NCI-H2081 treated with DMSO at 0.1 percent for 48 hours (cell line): ENCODE results near the gene OR8D2.

Experiments used
- DNase-seq: peaks from one replicate; lab custom pipeline; 2025; lab: John Stamatoyannopoulos, UW

OR8D2 gene

DNA sequence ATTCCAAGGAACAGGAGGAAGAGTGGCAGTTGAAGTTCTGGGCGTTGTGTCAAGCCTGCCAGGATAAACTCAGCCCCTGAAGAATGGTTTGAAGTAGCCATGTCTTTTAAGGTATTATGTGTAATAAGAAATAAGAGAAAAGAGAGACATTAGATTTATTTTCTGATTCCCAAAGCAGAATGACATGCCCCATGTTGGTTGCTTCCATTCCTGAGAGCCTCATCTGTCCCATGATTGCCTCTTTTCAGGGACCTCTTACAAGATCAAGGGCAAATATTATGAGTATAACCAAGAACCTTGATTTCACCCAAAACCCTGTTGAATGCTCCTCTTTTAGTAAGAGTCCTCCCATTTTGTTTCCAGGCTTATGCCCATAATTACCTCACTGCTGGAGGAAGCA, at the start of gene OR8D2:
Gene OR8D2, minus strand, starts transcription at position 101 of the 400 bp plus-strand sequence. Its CDS starts 0 bp downstream, at position 101.
- no peak for DNase-seq

DNA sequence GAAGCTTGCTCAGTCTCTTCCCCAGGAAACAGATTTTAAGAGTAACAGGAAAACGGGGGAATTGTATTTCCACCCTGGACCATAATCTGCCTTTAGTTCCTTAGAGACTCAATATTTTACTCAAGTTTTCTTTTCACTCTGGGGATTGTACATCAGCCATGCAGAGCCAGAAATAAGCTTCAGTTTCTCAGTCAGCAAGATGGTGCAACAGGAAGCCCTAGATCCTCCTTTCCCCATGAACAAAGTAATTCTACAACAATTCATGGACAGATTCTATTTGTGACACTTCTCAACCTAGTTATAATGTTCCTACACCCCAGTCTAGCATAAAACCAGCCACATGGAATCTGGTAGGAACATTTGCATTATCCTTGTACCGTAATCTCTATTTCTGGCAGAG, 39.6 kb upstream of the OR8D2 start:
- no peak for DNase-seq

DNA sequence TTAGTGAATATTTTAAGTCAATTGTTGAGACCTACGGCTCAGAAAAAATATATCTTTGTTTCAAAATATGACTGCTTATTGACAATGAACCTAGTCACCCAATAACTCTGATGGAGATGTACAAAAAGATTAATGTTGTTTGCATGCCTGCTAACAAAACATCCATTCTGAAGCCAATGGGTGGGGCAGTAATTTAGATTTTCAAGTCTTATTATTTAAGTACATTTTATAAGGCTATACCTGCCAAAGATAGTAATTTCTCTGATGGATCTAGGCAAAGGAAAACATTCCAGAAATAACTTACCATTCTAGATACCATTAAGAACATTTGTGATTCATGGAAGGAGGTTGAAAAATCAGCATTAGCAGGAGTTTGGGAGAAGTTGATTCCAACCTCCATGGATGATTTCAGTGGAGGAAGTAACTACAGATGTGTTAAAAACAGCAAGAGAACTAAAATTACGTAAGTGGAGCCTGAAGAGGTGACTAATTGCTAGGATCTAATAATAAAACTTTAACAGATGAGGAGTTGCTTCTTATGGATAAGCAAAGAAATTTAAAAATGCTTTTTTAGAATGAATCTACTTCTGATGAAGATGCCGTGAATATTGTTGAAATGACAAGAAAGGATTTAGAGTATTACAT, 26.4 kb upstream of the OR8D2 start:
- no peak for DNase-seq

DNA sequence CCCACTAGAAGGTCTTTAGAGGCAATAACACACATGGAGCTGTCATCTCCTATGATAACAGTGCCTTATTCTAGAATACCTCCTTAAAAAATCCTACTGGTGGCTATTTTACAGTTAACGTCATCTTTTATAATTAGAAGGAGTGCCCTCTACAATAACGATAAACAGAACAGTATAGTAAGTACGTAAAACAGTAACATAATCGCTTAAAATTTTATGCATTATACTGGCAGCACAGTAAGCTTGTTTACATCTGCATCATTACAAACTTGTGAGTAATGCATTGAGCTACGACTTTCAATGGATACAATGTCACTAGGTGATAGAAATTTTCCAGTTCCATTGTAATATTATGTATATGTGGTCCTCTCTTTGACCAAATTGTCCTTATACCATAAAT, 24.3 kb upstream of the OR8D2 start:
- DNase-seq = no peak

GRCh38 chr11:124340142-124340447, 20.1 kb upstream of the OR8D2 start:
- no peak for DNase-seq

DNA sequence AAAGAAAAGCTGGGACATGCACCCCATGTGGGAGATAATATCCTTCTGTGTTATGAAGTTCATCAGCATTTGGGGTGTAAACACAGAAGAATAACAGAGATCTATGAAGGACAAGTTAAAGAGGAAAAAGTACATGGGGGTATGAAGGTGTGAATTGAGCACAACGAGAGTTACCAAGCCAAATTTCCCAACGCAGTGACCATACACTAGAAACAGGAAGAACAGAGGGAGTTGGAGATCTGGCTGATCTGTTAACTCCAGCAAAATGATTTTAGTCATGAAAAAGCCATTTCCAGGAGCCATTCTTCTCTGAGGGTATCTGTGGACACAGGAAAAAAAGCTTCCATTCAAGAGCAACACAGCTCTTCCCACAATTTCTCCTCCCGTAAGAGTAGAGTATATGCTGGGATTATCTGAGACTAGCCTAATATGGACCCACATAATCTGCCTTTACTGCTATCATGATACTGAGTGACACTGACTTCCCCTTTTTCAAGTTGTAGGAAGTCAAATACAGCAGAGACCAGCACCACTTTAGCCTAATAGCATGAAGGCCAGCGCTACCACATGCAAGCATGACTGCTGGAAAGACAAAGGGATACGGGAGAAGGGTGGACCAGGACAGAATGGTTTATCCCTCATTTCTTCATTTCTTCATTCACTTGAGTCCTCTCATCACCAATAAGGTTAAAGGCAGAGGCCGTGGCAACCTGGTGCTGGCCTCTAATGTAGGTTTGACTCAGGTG, 19.6 kb upstream of the OR8D2 start:
- no peak for DNase-seq

GRCh38 chr11:124331873-124332272, 11.9 kb upstream of the OR8D2 start:
- no peak for DNase-seq

DNA sequence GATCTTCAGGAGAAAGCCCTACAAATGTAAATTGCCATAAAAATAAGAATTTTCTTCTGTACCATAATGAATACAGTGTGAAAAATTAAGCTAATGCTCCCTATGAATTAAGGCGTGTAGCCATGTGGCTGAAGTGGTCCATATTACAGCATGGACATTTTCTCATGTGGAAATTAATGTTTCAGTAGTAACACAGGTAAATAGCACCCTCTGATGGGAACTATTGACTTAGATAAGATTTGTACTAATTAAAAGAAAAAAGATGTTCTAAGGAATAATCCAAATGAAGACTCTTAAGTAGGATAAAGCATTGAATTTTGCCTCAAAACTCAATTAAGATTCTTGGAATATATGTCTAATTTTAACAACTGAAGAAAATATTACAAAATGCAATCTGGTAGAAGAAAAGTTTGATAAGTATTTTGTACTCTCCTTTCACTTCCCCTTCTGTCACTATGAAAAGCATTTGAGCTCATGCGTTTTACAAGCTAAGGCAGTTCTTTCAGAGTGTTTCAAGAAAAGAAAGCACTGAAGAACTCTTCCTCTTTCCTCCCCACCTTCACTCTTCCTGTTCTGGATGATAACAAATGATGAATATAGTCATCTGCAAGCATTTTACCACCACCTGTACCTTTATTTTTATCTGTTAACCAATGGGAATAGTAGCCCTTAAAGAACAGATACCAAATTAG, 9.9 kb upstream of the OR8D2 start:
- DNase-seq = no peak

GRCh38 chr11:124327775-124328174, 7.8 kb upstream of the OR8D2 start:
- no peak for DNase-seq

- DNase-seq = no peak
These were observed 2.4 kb upstream of the OR8D2 start for GRCh38 chr11:124322356-124322755.

DNA sequence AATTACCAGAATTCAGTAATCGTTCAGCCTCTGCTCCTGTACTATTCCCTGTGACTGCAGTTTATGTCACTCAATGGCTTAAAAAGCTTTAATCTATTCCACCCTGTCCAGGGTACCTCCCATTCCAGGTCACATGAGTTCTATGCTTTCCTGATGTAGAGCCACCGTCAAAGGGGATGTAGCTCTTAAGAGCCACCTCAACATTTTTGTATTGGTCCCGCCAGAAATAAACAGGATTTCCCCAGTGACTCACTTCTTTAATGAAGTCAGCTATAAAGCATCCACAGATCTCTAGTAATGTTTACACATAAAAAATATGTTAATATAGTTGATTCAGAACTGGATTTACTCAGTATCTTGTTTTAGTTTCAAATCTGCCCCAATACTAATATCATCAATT, 4.9 kb downstream of the OR8D2 start:
- DNase-seq = no peak

GRCh38 chr11:124313849-124314248, 6.1 kb downstream of the OR8D2 start, which contains the start of gene OR8D1:
Gene OR8D1 (minus strand): TSS chr11:124313949. CDS start chr11:124310766, 3,183 bp downstream.
- no peak for DNase-seq

GRCh38 chr11:124313131-124313530, 6.9 kb downstream of the OR8D2 start:
- no peak for DNase-seq

DNA sequence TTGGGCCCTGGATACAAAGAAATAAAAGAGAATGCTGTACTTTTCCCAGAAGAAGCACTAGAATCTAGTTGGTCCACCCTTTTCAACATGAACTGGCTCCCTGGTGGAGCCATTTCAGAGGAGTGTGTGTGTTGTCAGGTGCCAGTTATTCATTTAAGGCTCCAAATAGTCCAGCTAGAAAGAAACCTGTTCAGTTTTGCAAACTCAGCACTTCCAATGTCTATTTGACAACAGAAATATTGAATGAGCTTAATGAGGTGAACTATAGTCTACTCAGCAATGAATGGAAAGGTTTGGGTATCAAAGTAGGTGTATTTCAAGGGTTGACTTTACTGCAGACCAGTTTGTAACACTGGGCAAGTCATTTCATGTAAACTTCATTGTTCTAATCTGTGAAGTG, 8.3 kb downstream of the OR8D2 start:
- DNase-seq = no peak

DNA sequence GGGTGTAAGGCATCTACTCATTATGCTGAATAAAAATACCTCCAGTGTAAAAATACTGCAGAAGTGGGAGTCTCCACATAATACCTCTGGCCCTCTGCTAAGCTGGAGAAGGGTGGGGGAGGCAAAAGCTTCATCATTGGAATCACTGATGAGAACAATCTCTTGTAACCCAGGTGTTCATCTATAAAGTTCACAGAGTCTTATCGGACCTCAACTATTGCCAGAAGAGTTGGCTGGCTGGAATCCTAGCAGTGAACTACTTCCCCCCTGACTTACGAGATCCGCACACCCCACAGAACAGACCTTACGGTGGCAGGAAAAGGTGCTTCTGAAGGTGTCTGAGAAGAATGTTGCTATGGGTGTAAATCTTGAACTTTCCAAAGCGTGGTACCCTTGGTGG, 8.7 kb downstream of the OR8D2 start:
- DNase-seq = no peak

GRCh38 chr11:124310721-124311120, 9.3 kb downstream of the OR8D2 start:
- DNase-seq = no peak

GRCh38 chr11:124307093-124307492, 12.9 kb downstream of the OR8D2 start:
- no peak for DNase-seq

GRCh38 chr11:124302347-124303125, 17.5 kb downstream of the OR8D2 start:
- DNase-seq = no peak

GRCh38 chr11:124301548-124301947, 18.4 kb downstream of the OR8D2 start:
- no peak for DNase-seq

DNA sequence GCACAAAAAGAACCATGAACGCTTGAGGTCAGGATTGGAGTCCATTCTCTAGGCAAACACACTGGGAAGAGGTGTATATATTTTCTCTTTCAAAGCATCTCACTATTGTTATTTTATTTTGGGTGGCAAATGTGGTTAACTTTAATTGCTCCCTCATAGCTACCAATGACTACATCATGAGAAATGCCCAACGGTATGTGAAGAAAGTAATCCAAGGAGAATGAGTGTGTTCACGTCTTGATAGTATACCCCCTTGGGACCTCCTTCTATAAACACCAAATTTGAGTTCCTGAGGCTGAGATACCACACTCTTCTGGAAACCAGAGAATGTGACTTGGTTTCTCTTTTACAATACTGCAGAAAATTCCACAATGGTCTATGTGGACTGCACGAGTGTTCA, 22.1 kb downstream of the OR8D2 start:
- DNase-seq = no peak

GRCh38 chr11:124296016-124296415, 24.0 kb downstream of the OR8D2 start:
- no peak for DNase-seq

DNA sequence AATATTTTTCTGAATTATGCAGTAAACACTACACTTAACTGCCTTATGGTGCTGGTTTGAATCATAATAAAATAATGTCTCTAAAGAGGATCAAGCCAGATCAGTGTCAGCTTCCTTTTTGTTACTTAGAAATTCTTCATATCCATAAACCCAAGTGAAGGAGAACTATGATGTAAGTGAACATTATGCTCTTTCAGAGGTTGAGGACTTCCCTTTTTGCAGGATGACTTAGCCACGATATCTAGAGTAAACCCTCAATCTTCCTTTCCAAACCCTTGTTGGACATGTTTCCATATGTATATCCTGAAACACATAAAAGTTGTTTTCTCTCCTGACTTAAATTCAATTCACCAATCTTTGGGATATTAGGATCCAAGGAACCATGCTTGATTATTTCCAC, 25.3 kb downstream of the OR8D2 start:
- no peak for DNase-seq
